Retina (tissue), 1 donor: Measurements from ENCODE around the gene KIF21A.

Source experiments
- DNase-seq: peaks from one replicate; pipeline ENCODE4 v3.0.0-alpha.2; 2016

KIF21A gene

GRCh38 chr12:39389399-39390150 is 53.3 kb downstream of the KIF21A start:
- no peak for DNase-seq

- no peak for DNase-seq
Observed at GRCh38 chr12:39386335-39386734, 56.6 kb downstream of the KIF21A start.

GRCh38 chr12:39383114-39383513 is 59.8 kb downstream of the KIF21A start:
- no peak for DNase-seq

- no peak for DNase-seq
Observed at GRCh38 chr12:39380090-39380489, 62.8 kb downstream of the KIF21A start.

- DNase-seq: no peak
Observed at GRCh38 chr12:39378341-39378740, 64.6 kb downstream of the KIF21A start.

GRCh38 chr12:39375206-39375808 is 67.6 kb downstream of the KIF21A start:
- no peak for DNase-seq

GRCh38 chr12:39372929-39373328 is 70.0 kb downstream of the KIF21A start:
- no peak for DNase-seq

GRCh38 chr12:39372204-39372925 is 70.6 kb downstream of the KIF21A start:
- no peak for DNase-seq

- DNase-seq: no peak
Observed at GRCh38 chr12:39369756-39370155, 73.2 kb downstream of the KIF21A start.

GRCh38 chr12:39368891-39369290 is 74.0 kb downstream of the KIF21A start:
- no peak for DNase-seq

GRCh38 chr12:39368096-39368495 is 74.8 kb downstream of the KIF21A start:
- no peak for DNase-seq

- DNase-seq: no peak
Observed at GRCh38 chr12:39367494-39367893, 75.4 kb downstream of the KIF21A start.

- no peak for DNase-seq
Observed at GRCh38 chr12:39365364-39366001, 77.4 kb downstream of the KIF21A start.

- DNase-seq: no peak
Observed at GRCh38 chr12:39364196-39364595, 78.7 kb downstream of the KIF21A start.

- DNase-seq: no peak
Observed at GRCh38 chr12:39359645-39360044, 83.3 kb downstream of the KIF21A start.

GRCh38 chr12:39357041-39357440 is 85.9 kb downstream of the KIF21A start:
- DNase-seq: no peak

GRCh38 chr12:39355841-39356240 is 87.1 kb downstream of the KIF21A start:
- no peak for DNase-seq

- DNase-seq: no peak
Observed at GRCh38 chr12:39354955-39355354, 88.0 kb downstream of the KIF21A start.

- DNase-seq: no peak
Observed at GRCh38 chr12:39352471-39353017, 90.4 kb downstream of the KIF21A start.

- DNase-seq: no peak
Observed at GRCh38 chr12:39351153-39351552, 91.8 kb downstream of the KIF21A start.

- no peak for DNase-seq
Observed at GRCh38 chr12:39348941-39349626, 93.8 kb downstream of the KIF21A start.

- DNase-seq: no peak
Observed at GRCh38 chr12:39348523-39348922, 94.4 kb downstream of the KIF21A start.

GRCh38 chr12:39344926-39345325 is 98.0 kb downstream of the KIF21A start:
- no peak for DNase-seq
